T-helper 2 cell treated with Interferon-gamma antibody and Interleukin-4, amounts not matched to agents 100 ng/mL and 5 ng/mL, for 36 hours (primary cell): ENCODE results near the gene HELB. TPM values are rescaled to one million over a fixed set of nuclear protein-coding genes. Genes with fewer than 3 reads are reported as not detected.

Source experiments
- intact Hi-C: fragments of 100-400 bp; cut with micrococcal nuclease; formaldehyde crosslinking; loops from one replicate; pipeline ENCODE4 v1.15.1; 2023
- total RNA-seq: library from RNA; stranded (reverse); gene quantifications from 2 replicates; pipeline ENCODE4 v1.2.3, GENCODE V29; 2022

The HELB gene
- total RNA-seq, 1 donor from 2014 or later, result 39.8 TPM

- intact Hi-C loops, result loop anchor here (2.0 kb wide), 1 partner anchor 56 kb away; no protein-coding TSS in a partner anchor
These were observed 50.6 kb downstream of the HELB start for GRCh38 chr12:66352899-66353298.

- intact Hi-C loops, result no loop called here
These were observed 52.0 kb downstream of the HELB start for GRCh38 chr12:66354291-66354690.

- intact Hi-C loops, result no loop called here
These were observed 57.0 kb downstream of the HELB start for GRCh38 chr12:66359300-66359699.

GRCh38 chr12:66361703-66362102, 59.4 kb downstream of the HELB start:
- intact Hi-C loops, result no loop called here

- intact Hi-C loops, result no loop called here
These were observed 63.6 kb downstream of the HELB start for GRCh38 chr12:66365718-66366490.

- intact Hi-C loops, result no loop called here
These were observed 64.8 kb downstream of the HELB start for GRCh38 chr12:66367015-66367667.

GRCh38 chr12:66371982-66372381, 69.7 kb downstream of the HELB start:
- intact Hi-C loops, result no loop called here

- intact Hi-C loops, result no loop called here
These were observed 73.3 kb downstream of the HELB start for GRCh38 chr12:66375560-66375959.

GRCh38 chr12:66379616-66380015, 77.3 kb downstream of the HELB start:
- intact Hi-C loops, result no loop called here

GRCh38 chr12:66380769-66381535, 78.7 kb downstream of the HELB start:
- intact Hi-C loops, result no loop called here

GRCh38 chr12:66387117-66387516, 84.8 kb downstream of the HELB start:
- intact Hi-C loops, result no loop called here

Other genes with a start within 250 kb of the HELB start
- gene LLPH, start 171.7 kb upstream of the HELB start, total RNA-seq, result 29.0 and 30.3 TPM in 2 replicates
- 74.4 and 78.0 TPM in 2 replicates for gene TMBIM4, start 132.5 kb upstream of the HELB start, total RNA-seq
- gene IRAK3, start 113.3 kb upstream of the HELB start, total RNA-seq, result 0.93 and 1.4 TPM in 2 replicates